GM12878 (cell line): ENCODE results near the gene TMPRSS11A. TPM values are rescaled to one million over a fixed set of nuclear protein-coding genes. Genes with fewer than 3 reads are reported as not detected.

Experiments used
- ATAC-seq: fragments of 200-7000 bp; cut with Tn5 transposase; 3 replicates; pipeline ENCODE4 v1.9.1; 2020; ENCODE audit warnings: mild to moderate bottlenecking, moderate library complexity
- BruUV-seq: library from RNA; stranded (reverse); fragments of 400-500 nt; replicated peaks from 2 replicates; lab custom pipeline; 2021; lab: Mats Ljungman, UMichigan
- CTCF ChIA-PET: fragments of 300-600 bp; sonication (Branson Sonifier 250); formaldehyde crosslinking; extraction: SDS; loops from one replicate; lab custom pipeline; 2021; ENCODE audit warnings: inconsistent platforms; lab: Yijun Ruan, JAX
- POLR2A ChIA-PET: fragments of 350-600 bp; formaldehyde crosslinking; extraction: SDS; loops from one replicate; lab custom pipeline; 2021; ENCODE audit warnings: inconsistent platforms; lab: Charles Lee
- RAD21 ChIA-PET: fragments of 300-600 bp; sonication (Branson Sonifier 250); formaldehyde crosslinking; loops from one replicate; lab custom pipeline; 2023; ENCODE audit warnings: antibody characterized with exemption; ENCODE audit not compliant: unreplicated experiment; lab: Charles Lee
- SMC1A ChIA-PET: fragments of 300-600 bp; sonication (Branson Sonifier 250); formaldehyde crosslinking; loops from one replicate; lab custom pipeline; 2023; ENCODE audit not compliant: unreplicated experiment, uncharacterized antibody; lab: Charles Lee
- DNase-seq: peaks from one replicate; pipeline ENCODE4 v3.0.0-alpha.2; 2011; ENCODE audit warnings: low read depth, low spot score
- FAIRE-seq: peaks from 3 replicates; lab custom pipeline; 2011; peaks lifted over from hg19 to GRCh38; lab: Jason Lieb, UNC
- H2AFZ ChIP-seq: 2 replicates; pipeline ENCODE4 v1.6.0; 2011; ENCODE audit warnings: low read depth, low read length, control low read depth; ENCODE audit not compliant: control insufficient read depth
- H3K27ac ChIP-seq: 2 replicates; pipeline ENCODE4 v1.5.1; 2011; ENCODE audit warnings: control low read depth; ENCODE audit not compliant: control insufficient read depth, insufficient read depth
- H3K27me3 ChIP-seq, 2 experiments: replicated peaks in 1 of 2; 2 replicates each; pipeline versions ENCODE4 v1.6.0 to v1.6.1; 2011; ENCODE audit warnings: low read length in 1 of 2; ENCODE audit not compliant: control insufficient read depth in 2 of 2, insufficient read depth in 2 of 2
- H3K36me3 ChIP-seq, 2 experiments: 2 replicates each; pipeline ENCODE4 v1.5.1; 2011; ENCODE audit warnings: low read length in 1 of 2; ENCODE audit not compliant: control insufficient read depth in 2 of 2, insufficient read depth in 2 of 2
- H3K4me1 ChIP-seq: 2 replicates; pipeline ENCODE4 v1.6.1; 2011; ENCODE audit warnings: mild to moderate bottlenecking, low read length, moderate library complexity, mixed read lengths; ENCODE audit not compliant: control insufficient read depth, insufficient read depth
- H3K4me2 ChIP-seq: 2 replicates; pipeline ENCODE4 v1.6.0; 2011; ENCODE audit warnings: control low read depth; ENCODE audit not compliant: control insufficient read depth, insufficient read depth
- H3K4me3 ChIP-seq: fragments of 200-600 bp; sonication (generic); 2 replicates; pipeline ENCODE4 v1.5.1; 2016
- H3K79me2 ChIP-seq: 2 replicates; pipeline ENCODE4 v1.6.0; 2011; ENCODE audit warnings: low read length; ENCODE audit not compliant: control insufficient read depth, insufficient read depth
- H3K9ac ChIP-seq: 2 replicates; pipeline ENCODE4 v1.8.0; 2011; ENCODE audit warnings: low read length, control low read depth, mixed read lengths; ENCODE audit not compliant: control insufficient read depth, insufficient read depth
- H3K9me3 ChIP-seq: replicated peaks from 3 replicates; pipeline ENCODE4 v1.5.1; 2011; ENCODE audit warnings: mild to moderate bottlenecking, low read length; ENCODE audit not compliant: control insufficient read depth, insufficient read depth
- H4K20me1 ChIP-seq: 2 replicates; pipeline ENCODE4 v1.6.0; 2011; ENCODE audit not compliant: control insufficient read depth, insufficient read depth
- CEBPZ ChIP-seq: fragments of 150-350 bp; IDR thresholded peaks from 2 replicates; pipeline ENCODE4 v1.6.1; 2016; ENCODE audit warnings: low read depth, low read length
- CUX1 ChIP-seq: IDR thresholded peaks from 2 replicates; pipeline ENCODE4 v1.6.1; 2012; ENCODE audit warnings: improper control_type of control experiment, low read depth, low read length; ENCODE audit not compliant: insufficient replicate concordance
- FOS ChIP-seq: IDR thresholded peaks from 3 replicates; pipeline ENCODE4 v1.6.1; 2011; ENCODE audit warnings: borderline replicate concordance; ENCODE audit not compliant: insufficient read length; ENCODE audit errors: extremely low read depth
- JUNB ChIP-seq: IDR thresholded peaks from 2 replicates; pipeline ENCODE4 v1.6.1; 2016; ENCODE audit warnings: antibody characterized with exemption, mild to moderate bottlenecking
- NFIC ChIP-seq: IDR thresholded peaks from 2 replicates; pipeline ENCODE4 v1.6.1; 2012; ENCODE audit warnings: low read depth, mild to moderate bottlenecking, inconsistent platforms, low read length, moderate library complexity
- NR2F1 ChIP-seq: fragments of 450-650 bp; conservative IDR thresholded peaks from 2 replicates; pipeline ENCODE4 v1.6.1; 2017; ENCODE audit warnings: mild to moderate bottlenecking
- PAX8 ChIP-seq: fragments of 450-650 bp; IDR thresholded peaks from 2 replicates; pipeline ENCODE4 v1.6.1; 2017; ENCODE audit warnings: mild to moderate bottlenecking, moderate library complexity
- POU2F2 ChIP-seq: IDR thresholded peaks from 3 replicates; pipeline ENCODE4 v1.6.1; 2011; ENCODE audit warnings: low read depth, mild to moderate bottlenecking, low read length, borderline replicate concordance
- TARDBP ChIP-seq: IDR thresholded peaks from 2 replicates; pipeline ENCODE4 v1.6.1; 2016; ENCODE audit warnings: borderline replicate concordance
- WGBS: methylation state at CpG from one replicate; pipeline ENCODE4 v1.1.6; 2016; ENCODE audit warnings: low lambda C conversion rate; ENCODE audit not compliant: insufficient replicate concordance, insufficient coverage; ENCODE audit errors: missing lambda C conversion rate; 5-methylcytosine and 5-hydroxymethylcytosine counted together
- in situ Hi-C: fragments of 300-500 bp; cut with MboI; formaldehyde crosslinking; loops from 9 replicates; pipeline ENCODE4 v1.14.3; 2018; ENCODE audit warnings: mixed read lengths
- intact Hi-C: fragments of 100-400 bp; cut with micrococcal nuclease; formaldehyde crosslinking; loops from one replicate; pipeline ENCODE4 v1.14.2; 2022; ENCODE audit not compliant: unreplicated experiment
- polyA plus RNA-seq, 11 experiments: library from polyadenylated mRNA; depleted of rRNA in 4 of 11; unstranded in 6 of 11; stranded (reverse) in 5 of 11; fragments of >200 nt; fragmentation: Nextera tagmentation in 4 of 11; fragmentation: Illumina TruSeq in 1 of 11; extraction: Ambion mirVana in 4 of 11; extraction: Trizol in 1 of 11; gene quantifications; 1 replicate in 1 of 11; 2 replicates in 10 of 11; pipeline versions ENCODE4 v1.2.1 to v1.2.3, GENCODE V29; 2011 to 2016; ENCODE audit warnings: inconsistent platforms in 2 of 11, missing spikeins in 2 of 11, low read depth in 1 of 11
- total RNA-seq, 4 experiments: library from RNA; depleted of rRNA in 3 of 4; stranded (reverse); fragments of >200 nt in 3 of 4; fragmentation: Illumina TruSeq in 1 of 4; extraction: Trizol in 1 of 4; gene quantifications; 2 replicates each; pipeline versions ENCODE4 v1.2.1 to v1.2.3, GENCODE V29; 2013 to 2021
- TF ChIP-seq, protein P1 (sequence below): IDR thresholded peaks from 2 replicates; pipeline ENCODE4 v1.6.1; 2011; ENCODE audit warnings: borderline replicate concordance, low read depth, mild to moderate bottlenecking, moderate library complexity, mixed read lengths, low read length; ENCODE audit not compliant: insufficient read depth; ENCODE audit errors: extremely low read length
- TF ChIP-seq, protein P2 (sequence below): IDR thresholded peaks from 2 replicates; pipeline ENCODE4 v1.6.1; 2011; ENCODE audit warnings: mild to moderate bottlenecking, low read depth, low read length, moderate library complexity; ENCODE audit not compliant: insufficient replicate concordance

Gene TMPRSS11A
- total and polyA plus RNA-seq, 10 of the 15 experiments (the other 5 are each of a cell fraction or from before 2014, with no cell fraction given): 0.02 TPM; not detected in 9

DNA sequence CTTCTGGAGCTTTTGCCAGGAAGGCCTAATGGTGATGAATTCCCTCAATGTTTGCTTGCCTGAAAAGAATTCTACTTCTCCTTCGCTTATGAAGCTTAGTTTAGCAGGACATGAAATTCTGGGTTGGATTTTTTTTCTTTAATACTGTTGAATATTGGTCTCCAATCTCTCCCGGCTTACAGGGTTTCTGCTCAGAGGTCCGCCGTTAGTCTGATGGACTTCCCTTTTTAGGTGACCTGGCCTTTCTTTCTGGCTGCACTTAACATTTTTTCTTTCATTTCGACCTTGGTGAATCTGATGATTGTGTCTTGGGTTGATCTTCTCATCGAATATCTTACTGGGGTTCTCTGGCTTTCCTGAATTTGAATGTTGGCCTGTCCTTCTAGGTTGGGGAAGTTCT lies 17.2 kb upstream of the TMPRSS11A start:
- Histone ChIP-seq H3K79me2 (no peaks in the 10 kb centered on the region), H3K9ac (no peak overlapping the region), H3K27me3 (no peaks in the 10 kb centered on the region), H3K4me3 (no peak overlapping the region), H3K4me1 (no peaks in the 10 kb centered on the region), H2AFZ (no peak overlapping the region), H3K36me3 (no peaks in the 10 kb centered on the region), H3K9me3 (no peaks in the 10 kb centered on the region), H3K27ac (no peak overlapping the region), H4K20me1 (no peaks in the 10 kb centered on the region), H3K4me2 (no peak overlapping the region)
- SMC1A ChIA-PET: interaction anchor here (0.6 kb wide), 1 partner anchor 431 kb away, joined by 4 read pairs; no protein-coding TSS in a partner anchor
- in situ Hi-C loops (no loop called here), intact Hi-C loops (no loop called here)
- WGBS: 33% methylated on average over 6 of the region's 6 CpGs
- RAD21 ChIA-PET: no interaction called here
- FAIRE-seq (no peak), ATAC-seq (no peak), DNase-seq (no peak)
- CTCF ChIA-PET: no interaction called here
- POLR2A ChIA-PET: no interaction called here
- no TSS peak for BruUV-seq
- TF ChIP-seq CEBPZ (no peak), NFIC (no peak), CUX1 (no peak), PAX8 (no peak), POU2F2 (no peak), FOS (no peak), TARDBP (no peak), NR2F1 (no peak), JUNB (no peak)
- TF ChIP-seq, protein P1, sequence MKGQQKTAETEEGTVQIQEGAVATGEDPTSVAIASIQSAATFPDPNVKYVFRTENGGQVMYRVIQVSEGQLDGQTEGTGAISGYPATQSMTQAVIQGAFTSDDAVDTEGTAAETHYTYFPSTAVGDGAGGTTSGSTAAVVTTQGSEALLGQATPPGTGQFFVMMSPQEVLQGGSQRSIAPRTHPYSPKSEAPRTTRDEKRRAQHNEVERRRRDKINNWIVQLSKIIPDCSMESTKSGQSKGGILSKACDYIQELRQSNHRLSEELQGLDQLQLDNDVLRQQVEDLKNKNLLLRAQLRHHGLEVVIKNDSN: no peak
- TF ChIP-seq, protein P2, sequence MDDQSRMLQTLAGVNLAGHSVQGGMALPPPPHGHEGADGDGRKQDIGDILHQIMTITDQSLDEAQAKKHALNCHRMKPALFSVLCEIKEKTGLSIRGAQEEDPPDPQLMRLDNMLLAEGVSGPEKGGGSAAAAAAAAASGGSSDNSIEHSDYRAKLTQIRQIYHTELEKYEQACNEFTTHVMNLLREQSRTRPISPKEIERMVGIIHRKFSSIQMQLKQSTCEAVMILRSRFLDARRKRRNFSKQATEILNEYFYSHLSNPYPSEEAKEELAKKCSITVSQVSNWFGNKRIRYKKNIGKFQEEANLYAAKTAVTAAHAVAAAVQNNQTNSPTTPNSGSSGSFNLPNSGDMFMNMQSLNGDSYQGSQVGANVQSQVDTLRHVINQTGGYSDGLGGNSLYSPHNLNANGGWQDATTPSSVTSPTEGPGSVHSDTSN: no peak
